Activated CD8-positive, alpha-beta memory T cell treated with anti-CD3 and anti-CD28 coated beads, Interleukin-2, amount 50 U/mL, for 24 hours (primary cell): Measurements from ENCODE around the gene PIWIL4.

ENCODE experiments used
- DNase-seq: peaks from one replicate; pipeline ENCODE4 v3.0.0-alpha.2; 2020; ENCODE audit errors: extremely low read depth

The PIWIL4 gene

DNA sequence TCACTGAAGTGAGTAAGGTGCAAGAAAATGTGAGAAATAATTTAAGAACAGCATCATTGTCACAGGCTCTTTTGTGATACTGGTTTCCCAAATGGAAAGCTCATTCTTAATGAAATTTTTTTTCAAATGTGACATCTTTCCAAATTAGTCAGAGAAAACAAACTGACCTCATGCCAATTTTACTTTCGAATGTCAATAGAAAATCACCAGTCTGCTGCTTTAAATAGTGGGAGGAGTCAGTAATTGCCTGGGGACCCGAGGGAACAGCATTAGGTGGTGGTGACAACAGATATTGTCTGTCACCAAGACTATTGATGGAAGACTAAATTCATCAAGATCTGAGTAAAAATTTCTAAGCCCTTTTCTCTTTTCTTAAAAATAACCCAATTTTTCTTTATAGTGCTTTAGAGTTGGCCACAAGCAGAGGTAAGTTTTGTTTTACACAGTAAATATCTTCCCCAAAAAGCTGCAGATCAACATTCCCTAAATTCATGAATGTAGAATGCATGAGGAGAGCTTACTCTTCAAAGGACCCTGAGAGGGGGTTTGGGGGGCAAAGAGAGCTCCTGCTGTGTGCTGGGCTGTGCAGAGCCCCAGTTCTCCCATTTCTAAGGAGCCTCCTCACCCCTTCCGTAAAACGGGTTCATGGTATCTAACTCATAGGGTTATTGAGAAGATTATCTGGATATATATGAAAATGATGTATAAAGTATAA is 95.1 kb downstream of the PIWIL4 start:
- DNase-seq = no peak

- DNase-seq = no peak
These were observed 95.8 kb downstream of the PIWIL4 start for GRCh38 chr11:94662846-94663390.

DNA sequence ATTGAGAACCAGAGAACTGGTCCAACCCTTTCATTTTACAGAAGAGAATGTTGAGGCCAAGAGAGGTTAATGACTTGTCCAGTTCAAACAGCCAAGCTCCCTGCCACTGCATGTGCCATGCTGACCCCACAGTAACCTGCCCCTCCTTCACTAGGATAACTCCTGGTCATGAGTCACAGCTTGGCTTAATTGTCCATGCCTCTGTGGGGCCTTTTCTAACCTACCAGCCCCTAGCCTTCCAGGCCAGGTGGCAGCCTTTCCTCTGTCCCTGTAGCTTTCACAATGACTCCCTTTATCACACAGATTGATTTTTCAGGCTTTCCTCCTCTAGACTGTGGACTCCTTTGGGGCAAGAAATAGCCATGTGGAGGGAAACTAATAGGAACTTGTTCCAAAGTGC is 97.2 kb downstream of the PIWIL4 start:
- no peak for DNase-seq

- no peak for DNase-seq
These were observed 98.0 kb downstream of the PIWIL4 start for GRCh38 chr11:94665116-94665659.

DNA sequence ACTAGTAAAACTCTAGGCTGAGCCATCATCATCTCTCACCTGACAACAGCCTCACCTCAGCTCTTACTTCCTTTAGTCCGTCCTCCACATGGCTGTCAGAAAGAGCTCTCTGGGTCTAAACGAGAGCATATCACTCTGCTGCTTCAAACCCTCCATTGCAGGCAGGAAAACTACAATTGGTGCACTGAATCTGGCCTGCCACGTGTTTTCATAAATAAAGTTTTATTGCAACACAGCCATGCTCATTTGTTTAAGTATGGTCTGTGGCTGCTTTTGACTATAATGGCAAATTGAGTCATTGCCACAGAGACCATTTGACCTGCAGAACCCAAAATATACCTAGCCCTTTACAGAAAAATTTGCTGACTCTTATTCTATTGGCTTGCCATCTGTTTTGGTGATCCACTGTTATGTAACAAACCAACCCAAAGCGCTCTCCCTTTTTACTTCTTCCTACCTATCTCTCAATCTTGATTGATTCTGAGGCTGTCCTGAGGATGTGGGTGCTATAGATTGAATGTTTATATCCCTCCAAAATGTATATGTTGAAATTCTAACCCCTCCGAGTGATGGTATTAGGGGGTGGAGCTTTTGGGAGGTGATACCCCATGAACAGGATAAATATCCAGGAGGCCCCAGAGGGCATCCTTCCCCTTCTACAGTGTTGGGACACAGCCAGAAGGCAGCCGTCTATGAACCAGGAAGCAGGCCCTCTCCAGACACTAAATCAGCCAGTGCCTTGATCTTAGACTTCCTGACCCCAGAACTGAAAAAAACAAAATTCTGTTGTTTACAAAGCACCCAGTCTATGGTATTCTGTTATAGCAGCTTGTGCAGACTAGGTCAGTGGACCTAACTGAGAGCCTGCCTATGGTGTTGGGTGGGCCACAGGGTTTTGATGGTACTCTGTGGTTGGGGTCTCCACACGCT is 99.9 kb downstream of the PIWIL4 start:
- DNase-seq = no peak

DNA sequence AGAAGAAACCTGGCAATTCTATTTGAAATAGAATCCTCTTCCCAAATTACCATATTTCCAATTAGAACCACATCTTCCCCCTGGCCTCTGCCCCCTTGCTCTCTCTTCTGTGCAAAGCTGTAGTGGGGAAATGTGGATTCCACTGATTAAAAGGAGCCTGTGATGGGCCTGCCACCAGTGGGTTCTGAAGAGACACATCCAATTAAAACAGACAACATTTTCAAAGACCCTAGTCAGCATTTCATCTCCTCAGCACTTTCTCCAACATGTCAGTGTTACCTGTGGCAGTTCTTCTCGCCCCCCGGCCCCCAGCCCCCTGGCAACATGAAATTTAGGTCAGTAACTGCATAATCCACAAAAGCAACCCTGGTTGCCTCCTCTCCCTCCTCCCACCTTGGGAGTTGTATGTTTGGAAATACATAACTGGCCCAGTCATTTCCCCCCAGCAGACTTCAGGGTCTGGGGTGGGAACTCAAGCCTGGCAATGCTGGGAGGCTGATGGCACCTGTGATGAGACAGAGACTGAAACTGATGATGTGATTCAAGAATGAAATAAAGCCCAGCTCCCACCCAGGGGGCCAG is 101.1 kb downstream of the PIWIL4 start:
- no peak for DNase-seq

DNA sequence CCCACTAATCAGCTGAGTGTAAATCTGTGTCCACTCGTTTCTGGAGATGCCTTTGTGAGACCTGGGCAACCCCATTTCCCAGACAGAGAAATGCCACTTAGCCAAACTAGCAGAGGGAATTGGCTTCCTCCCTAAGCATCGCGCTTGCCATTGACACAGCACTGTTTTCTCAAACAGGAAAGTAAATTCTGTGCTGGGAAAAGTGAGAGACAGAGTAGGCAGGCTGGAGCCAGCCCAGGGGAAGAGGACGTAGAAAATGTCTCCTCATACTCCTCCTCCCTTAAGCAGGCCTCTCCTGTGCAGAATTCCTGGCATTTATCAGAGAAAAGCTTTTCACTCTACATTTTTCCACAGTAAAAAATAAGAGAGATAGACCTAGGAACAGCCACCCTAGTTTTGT is 101.9 kb downstream of the PIWIL4 start:
- DNase-seq = no peak
